EL (cell line): ENCODE data around the gene KLRC4.

ENCODE experiments used
- DNase-seq: peaks from one replicate; pipeline ENCODE4 v3.0.0-alpha.2; 2016

The KLRC4 gene

GRCh38 chr12:10366875-10367274 is 42.7 kb downstream of the KLRC4 start:
- peak; percentile 50 for DNase-seq

- DNase-seq, result peak; percentile 21
These were observed 43.7 kb downstream of the KLRC4 start for GRCh38 chr12:10365696-10366405.

- DNase-seq, result peak; percentile 83
These were observed 44.5 kb downstream of the KLRC4 start for GRCh38 chr12:10364815-10365622.

- peak; percentile 59 for DNase-seq
These were observed 45.4 kb downstream of the KLRC4 start for GRCh38 chr12:10363914-10364814.

- DNase-seq, result no peak
These were observed 46.0 kb downstream of the KLRC4 start for GRCh38 chr12:10363658-10363913.

GRCh38 chr12:10362828-10363657 is 46.5 kb downstream of the KLRC4 start:
- no peak for DNase-seq

GRCh38 chr12:10362325-10362724 is 47.2 kb downstream of the KLRC4 start:
- DNase-seq, result no peak

- no peak for DNase-seq
These were observed 47.9 kb downstream of the KLRC4 start for GRCh38 chr12:10361622-10362021.

GRCh38 chr12:10361084-10361483 is 48.5 kb downstream of the KLRC4 start:
- DNase-seq, result no peak

GRCh38 chr12:10358969-10359368 is 50.6 kb downstream of the KLRC4 start:
- DNase-seq, result no peak

GRCh38 chr12:10358131-10358530 is 51.4 kb downstream of the KLRC4 start:
- DNase-seq, result no peak
